GM12875 (cell line): ENCODE results near the gene TBC1D16.

ENCODE experiments used
- H3K4me3 ChIP-seq: one replicate; pipeline ENCODE4 v1.5.1; 2011; ENCODE audit warnings: low read depth, low read length, control low read depth
- CTCF ChIP-seq: IDR thresholded peaks from 2 replicates; pipeline ENCODE4 v1.5.1; 2011; ENCODE audit warnings: low read depth, mild to moderate bottlenecking, control low read depth, inconsistent platforms, low read length, moderate library complexity, borderline replicate concordance; ENCODE audit not compliant: insufficient read depth

TBC1D16 gene

DNA sequence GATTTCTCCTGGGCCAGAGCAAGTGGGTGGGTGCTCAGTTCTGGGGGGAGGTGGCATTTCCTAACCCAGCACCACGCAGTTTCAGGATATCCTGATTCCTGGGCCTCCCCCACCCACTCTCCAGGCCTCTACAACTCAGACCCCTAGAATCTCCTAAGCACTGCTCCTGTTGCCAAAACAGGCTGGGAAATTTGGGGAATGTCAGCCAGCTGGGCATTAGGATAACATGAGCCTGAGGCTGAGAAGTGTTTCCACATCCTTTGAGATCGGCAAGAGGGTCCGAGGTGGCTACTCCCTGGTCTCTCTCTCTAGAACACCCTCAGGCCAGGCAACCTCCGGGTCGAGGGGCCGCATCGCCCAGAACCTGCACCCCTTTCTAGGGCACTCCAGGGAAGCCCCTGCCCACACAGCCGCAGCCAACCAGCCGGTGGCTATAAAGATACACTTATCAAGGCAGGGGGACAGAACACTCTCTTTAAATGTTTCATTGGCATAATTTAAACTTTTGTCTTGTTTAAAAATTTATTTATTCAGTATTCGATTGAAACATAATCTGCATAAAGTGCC lies 23.6 kb downstream of the TBC1D16 start:
- no peak for TF ChIP-seq CTCF
- H3K4me3 ChIP-seq: no peak overlapping the region

DNA sequence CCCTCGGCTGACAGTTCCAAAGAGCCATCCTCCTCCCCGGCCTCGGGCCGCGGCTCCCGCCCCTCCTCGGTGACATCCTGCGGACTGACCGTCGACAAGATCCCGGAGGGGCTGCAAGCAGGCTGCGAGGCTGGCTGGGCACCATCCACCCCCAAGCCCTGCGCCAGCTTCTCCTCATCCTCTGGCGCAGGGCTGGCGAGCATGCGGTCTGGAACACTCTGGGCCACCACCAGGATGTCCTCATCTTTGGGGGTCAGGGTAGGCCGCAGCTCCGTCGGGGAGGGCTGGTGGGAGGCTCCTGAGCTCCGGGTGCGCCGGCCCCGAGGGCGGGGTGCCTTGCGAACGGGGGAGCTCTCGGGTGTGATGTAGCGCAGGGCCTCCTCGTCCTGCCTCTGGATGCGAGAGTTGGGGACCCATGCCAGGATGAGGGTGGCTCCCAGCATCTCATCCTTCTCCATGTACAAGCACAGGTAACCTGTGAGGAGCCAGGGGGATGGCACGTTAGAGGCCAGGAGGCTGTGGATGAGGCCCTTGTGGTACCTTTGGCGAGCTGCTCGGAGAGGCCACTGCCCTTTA lies 25.3 kb downstream of the TBC1D16 start:
- H3K4me3 ChIP-seq: no peak overlapping the region

GRCh38 chr17:80009391-80010282 lies 26.0 kb downstream of the TBC1D16 start:
- H3K4me3 ChIP-seq: no peak overlapping the region
- TF ChIP-seq CTCF: no peak

More for the DNA sequence above, 25.3 kb downstream of the TBC1D16 start:
- no peak for TF ChIP-seq CTCF

- no peak overlapping the region for H3K4me3 ChIP-seq
- TF ChIP-seq CTCF: no peak
Observed at GRCh38 chr17:80008848-80009247, 26.8 kb downstream of the TBC1D16 start.

DNA sequence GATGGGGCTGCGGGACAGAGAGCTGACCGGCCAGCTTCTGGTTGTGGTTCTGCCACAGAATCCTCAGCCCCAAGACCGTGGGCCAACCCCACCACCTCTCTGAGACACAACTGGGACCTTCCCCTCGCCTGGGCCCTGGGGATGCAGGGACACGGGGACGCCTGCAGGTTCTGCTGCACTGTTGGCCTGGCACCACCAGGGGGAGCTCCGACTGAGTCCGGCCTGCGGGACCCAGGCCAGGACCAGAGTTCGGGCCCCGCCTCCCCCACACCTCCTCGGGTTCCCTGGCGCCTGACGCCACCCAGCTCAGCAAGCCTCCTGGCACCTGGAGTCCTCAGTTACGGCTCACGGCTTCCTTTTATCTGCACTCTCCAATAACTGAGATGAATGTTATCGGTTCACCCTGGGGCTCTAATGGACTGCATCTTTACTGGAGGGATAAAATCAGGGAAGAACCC lies 27.3 kb downstream of the TBC1D16 start:
- H3K4me3 ChIP-seq: no peak overlapping the region
- TF ChIP-seq CTCF: peak; percentile 99

DNA sequence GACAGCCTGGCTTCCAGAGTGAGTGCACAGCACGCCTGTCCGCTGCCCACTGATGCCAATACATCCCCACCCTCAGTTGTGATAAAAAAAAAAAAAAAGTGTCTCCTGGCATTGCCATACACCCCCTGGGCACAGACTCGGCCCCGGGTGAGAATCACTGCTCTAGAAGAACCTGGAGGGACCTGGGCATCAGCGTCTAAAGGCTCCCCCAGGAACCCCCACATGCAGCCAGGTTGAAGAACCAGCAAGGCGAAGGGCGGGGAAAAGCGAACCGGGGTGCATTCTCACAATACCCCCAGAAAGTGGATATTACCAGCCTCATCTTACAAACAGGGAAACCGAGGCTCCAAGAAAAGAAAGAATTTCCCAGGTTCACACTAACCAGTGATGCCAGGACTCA lies 27.7 kb downstream of the TBC1D16 start:
- H3K4me3 ChIP-seq: no peak overlapping the region
- no peak for TF ChIP-seq CTCF
